CD8-positive, alpha-beta memory T cell (primary cell): ENCODE measurements around the gene RUFY2. TPM values are rescaled to one million over a fixed set of nuclear protein-coding genes. Genes with fewer than 3 reads are reported as not detected.

Experiments used
- CTCF ChIA-PET: fragments of 350-600 bp; sonication (Branson Sonifier 250); formaldehyde crosslinking; loops from one replicate; lab custom pipeline; 2021; ENCODE audit warnings: antibody characterized with exemption; lab: Charles Lee
- POLR2A ChIA-PET: fragments of 350-600 bp; sonication (Branson Sonifier 250); formaldehyde crosslinking; loops from one replicate; lab custom pipeline; 2021; ENCODE audit warnings: antibody characterized with exemption; lab: Charles Lee
- DNase-seq, 5 donors: peaks; one replicate each; pipeline versions ENCODE4 v3.0.0 to v3.0.0-alpha.2; 2020 to 2022; ENCODE audit warnings: mixed read lengths in 1 of 5
- H3K27ac ChIP-seq: one replicate; pipeline ENCODE4 v1.7.0; 2013; ENCODE audit warnings: low read depth, mild to moderate bottlenecking, low read length, moderate library complexity
- H3K27me3 ChIP-seq: 2 replicates; pipeline ENCODE4 v1.7.0; 2013; ENCODE audit warnings: low read length, mild to moderate bottlenecking; ENCODE audit not compliant: insufficient read depth, poor library complexity, severe bottlenecking
- H3K36me3 ChIP-seq: 2 replicates; pipeline ENCODE4 v1.7.0; 2013; ENCODE audit warnings: mild to moderate bottlenecking, low read length, moderate library complexity; ENCODE audit not compliant: insufficient read depth
- H3K4me1 ChIP-seq: 2 replicates; pipeline ENCODE4 v1.7.0; 2013; ENCODE audit warnings: mild to moderate bottlenecking, low read length, moderate library complexity; ENCODE audit not compliant: insufficient read depth
- H3K4me3 ChIP-seq: 2 replicates; pipeline ENCODE4 v1.7.0; 2013; ENCODE audit warnings: mild to moderate bottlenecking, low read length
- H3K9me3 ChIP-seq: 2 replicates; pipeline ENCODE4 v1.7.0; 2013; ENCODE audit warnings: mild to moderate bottlenecking, low read length
- H3K27ac Mint-ChIP-seq, 8 donors: one replicate each; pipeline ENCODE4 v1.8.0; 2020 to 2021; ENCODE audit warnings: mixed read lengths in 8 of 8, mild to moderate bottlenecking in 6 of 8, inconsistent platforms in 3 of 8, moderate library complexity in 3 of 8
- H3K27me3 Mint-ChIP-seq, 2 donors: one replicate each; pipeline ENCODE4 v1.8.0; 2020 to 2021; ENCODE audit warnings: mixed read lengths in 2 of 2, mild to moderate bottlenecking in 1 of 2, moderate library complexity in 1 of 2
- H3K36me3 Mint-ChIP-seq, 3 donors: one replicate each; pipeline ENCODE4 v1.8.0; 2020 to 2021; ENCODE audit warnings: mixed read lengths in 3 of 3, inconsistent platforms in 1 of 3, mild to moderate bottlenecking in 1 of 3
- H3K4me1 Mint-ChIP-seq, 3 donors: one replicate each; pipeline ENCODE4 v1.8.0; 2020 to 2021; ENCODE audit warnings: mixed read lengths in 3 of 3, inconsistent platforms in 1 of 3, mild to moderate bottlenecking in 1 of 3
- H3K4me3 Mint-ChIP-seq, 7 donors: one replicate each; pipeline ENCODE4 v1.8.0; 2020 to 2021; ENCODE audit warnings: mixed read lengths in 7 of 7, mild to moderate bottlenecking in 6 of 7, moderate library complexity in 4 of 7, inconsistent platforms in 2 of 7
- H3K9me3 Mint-ChIP-seq, 5 donors: one replicate each; pipeline ENCODE4 v1.8.0; 2020 to 2022; ENCODE audit warnings: mixed read lengths in 5 of 5, mild to moderate bottlenecking in 3 of 5, moderate library complexity in 2 of 5, inconsistent platforms in 1 of 5
- polyA plus RNA-seq: library from polyadenylated mRNA; unstranded; fragments of 300-500 nt; fragmentation: Illumina TruSeq; gene quantifications from one replicate; pipeline ENCODE4 v1.2.3, GENCODE V29; 2021
- total RNA-seq, 2 experiments: library from RNA; stranded (reverse); gene quantifications; one replicate each; pipeline ENCODE4 v1.2.3, GENCODE V29; 2021

RUFY2 gene
- total and polyA plus RNA-seq, 3 experiments from 2014 or later, result 7.7 to 8.1 (median 7.8) TPM

- H3K27me3 Mint-ChIP-seq, result no peaks in the 10 kb centered on the region
- Histone ChIP-seq H3K9me3 (no peaks in the 10 kb centered on the region), H3K36me3 (no peaks in the 10 kb centered on the region), H3K27ac (no peak overlapping the region), H3K27me3 (no peaks in the 10 kb centered on the region), H3K4me1 (no peaks in the 10 kb centered on the region), H3K4me3 (no peak overlapping the region)
- ChIA-PET CTCF (interaction anchor here (0.6 to 2.0 kb wide), 8 partner anchors 16 to 513 kb away, joined by 3 to 9 read pairs (median 3); no protein-coding TSS in a partner anchor), POLR2A (no interaction called here)
- H3K4me1 Mint-ChIP-seq, result no peaks in the 10 kb centered on the region
- H3K27ac Mint-ChIP-seq, result peak overlapping the region in 1 of 8 donors; percentile 27
- H3K9me3 Mint-ChIP-seq, result no peaks in the 10 kb centered on the region
- no peak overlapping the region for H3K4me3 Mint-ChIP-seq
- DNase-seq, result no peak
- H3K36me3 Mint-ChIP-seq, result peaks cover 0 to 2% (median 0%) of the 10 kb centered on the region in 3 donors
Measured at GRCh38 chr10:68301301-68301700, 105.8 kb downstream of the RUFY2 start.

- Histone ChIP-seq H3K27me3 (no peaks in the 10 kb centered on the region), H3K27ac (no peak overlapping the region), H3K4me3 (no peak overlapping the region), H3K9me3 (no peaks in the 10 kb centered on the region), H3K4me1 (no peaks in the 10 kb centered on the region), H3K36me3 (no peaks in the 10 kb centered on the region)
- CTCF ChIA-PET, result no interaction called here
- Mint-ChIP-seq H3K27ac (no peak overlapping the region), H3K36me3 (peaks cover 0 to 2% (median 0%) of the 10 kb centered on the region in 3 donors), H3K4me3 (no peak overlapping the region), H3K9me3 (no peaks in the 10 kb centered on the region), H3K27me3 (no peaks in the 10 kb centered on the region), H3K4me1 (no peaks in the 10 kb centered on the region)
- POLR2A ChIA-PET, result no interaction called here
- no peak for DNase-seq
Measured at GRCh38 chr10:68296843-68297663, 110.0 kb downstream of the RUFY2 start.

Other genes with a start within 250 kb of the RUFY2 start
- not detected for gene ATOH7, start 175.2 kb downstream of the RUFY2 start, total RNA-seq
- gene ATOH7, start 175.2 kb downstream of the RUFY2 start, polyA plus RNA-seq, result not detected
- gene HNRNPH3, start 75.2 kb downstream of the RUFY2 start, total RNA-seq, result 100 to 1,000 TPM; 170 to 171 TPM
- gene HNRNPH3, start 75.2 kb downstream of the RUFY2 start, polyA plus RNA-seq, result 145 TPM
- gene PBLD, start 74.3 kb downstream of the RUFY2 start, total RNA-seq, result 1 to 10 TPM; 1.2 to 1.7 TPM
- gene PBLD, start 74.3 kb downstream of the RUFY2 start, polyA plus RNA-seq, result 0.95 TPM
- gene DNA2, start 64.7 kb upstream of the RUFY2 start, total RNA-seq, result 10 to 100 TPM; 37.3 to 40.0 TPM
- 0.55 TPM for gene DNA2, start 64.7 kb upstream of the RUFY2 start, polyA plus RNA-seq
- 10 to 100 TPM; 15.1 to 18.6 TPM for gene SLC25A16, start 120.2 kb upstream of the RUFY2 start, total RNA-seq
- gene SLC25A16, start 120.2 kb upstream of the RUFY2 start, polyA plus RNA-seq, result 6.6 TPM
- under 1 TPM; 0.44 to 0.63 TPM for gene TET1, start 153.1 kb upstream of the RUFY2 start, total RNA-seq
- gene TET1, start 153.1 kb upstream of the RUFY2 start, polyA plus RNA-seq, result 1.9 TPM